Activated CD4-positive, alpha-beta T cell treated with anti-CD3 and anti-CD28 coated beads, Interleukin-2, amount 10 ng/mL, durations not matched to agents 7 days and 5 days (primary cell): ENCODE results near the gene OR1F1. TPM values are rescaled to one million over a fixed set of nuclear protein-coding genes. Genes with fewer than 3 reads are reported as not detected.

Experiments
- CTCF ChIA-PET: fragments of 350-600 bp; sonication (Branson Sonifier 250); formaldehyde crosslinking; loops from one replicate; lab custom pipeline; 2021; ENCODE audit warnings: antibody characterized with exemption; lab: Charles Lee
- POLR2A ChIA-PET: fragments of 350-600 bp; sonication (Branson Sonifier 250); formaldehyde crosslinking; loops from one replicate; lab custom pipeline; 2021; ENCODE audit warnings: antibody characterized with exemption; lab: Charles Lee
- DNase-seq: peaks from one replicate; pipeline ENCODE4 v3.0.0-alpha.2; 2020
- H3K27ac Mint-ChIP-seq: one replicate; pipeline ENCODE4 v1.8.0; 2021; ENCODE audit warnings: mild to moderate bottlenecking, moderate library complexity, mixed read lengths
- H3K27me3 Mint-ChIP-seq: one replicate; pipeline ENCODE4 v1.8.0; 2021; ENCODE audit warnings: mixed read lengths
- H3K36me3 Mint-ChIP-seq: one replicate; pipeline ENCODE4 v1.8.0; 2021; ENCODE audit warnings: low read depth, mixed read lengths
- H3K4me1 Mint-ChIP-seq: one replicate; pipeline ENCODE4 v1.8.0; 2021; ENCODE audit warnings: mixed read lengths
- H3K4me3 Mint-ChIP-seq: one replicate; pipeline ENCODE4 v1.8.0; 2021; ENCODE audit warnings: mild to moderate bottlenecking, moderate library complexity, mixed read lengths
- H3K9me3 Mint-ChIP-seq: one replicate; pipeline ENCODE4 v1.8.0; 2021; ENCODE audit warnings: mixed read lengths
- total RNA-seq, 2 experiments: library from RNA; stranded (reverse); gene quantifications; one replicate each; pipeline ENCODE4 v1.2.3, GENCODE V29; 2021

The OR1F1 gene
- total RNA-seq, 2 experiments from 2014 or later, result not detected

- Mint-ChIP-seq H3K4me3 (no peak overlapping the region), H3K36me3 (peaks cover 13% of the 10 kb centered on the region), H3K27ac (peak overlapping the region; percentile 22), H3K4me1 (peaks cover 8% of the 10 kb centered on the region), H3K27me3 (no peaks in the 10 kb centered on the region), H3K9me3 (no peaks in the 10 kb centered on the region)
- POLR2A ChIA-PET, result interaction anchor here (1.2 kb wide), 1 partner anchor 10 kb away, joined by 3 read pairs; the partner anchor contains the start of gene ZNF213
- DNase-seq, result no peak
- CTCF ChIA-PET, result interaction anchor here (0.9 to 8.6 kb wide), 4 partner anchors 12 to 115 kb away, joined by 3 to 153 read pairs (median 6); partner anchors contain the start of gene ZNF213
These were observed 42.9 kb upstream of the OR1F1 start for GRCh38 chr16:3145151-3145550.

DNA sequence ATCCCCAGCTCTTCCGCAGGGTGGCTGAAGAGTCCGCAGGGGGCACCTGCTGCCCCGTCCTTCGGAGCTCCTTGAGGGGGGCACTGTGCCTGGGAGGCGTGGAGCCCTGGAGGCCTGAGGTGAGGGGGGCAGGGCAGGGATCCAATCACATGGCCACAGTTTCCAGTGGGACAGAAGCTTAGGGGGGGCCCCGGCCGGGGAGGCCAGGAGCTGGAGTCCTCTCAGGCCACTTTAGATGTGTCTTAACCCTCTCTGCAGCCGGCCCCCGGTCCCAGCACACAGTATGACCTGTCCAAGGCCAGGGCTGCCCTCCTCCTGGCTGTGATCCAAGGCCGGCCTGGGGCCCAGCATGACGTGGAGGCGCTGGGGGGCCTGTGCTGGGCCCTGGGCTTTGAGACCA is 42.3 kb upstream of the OR1F1 start:
- H3K9me3 Mint-ChIP-seq, result no peaks in the 10 kb centered on the region
- peak overlapping the region; percentile 22 for H3K27ac Mint-ChIP-seq
- CTCF ChIA-PET, result interaction anchor here (0.9 to 8.6 kb wide), 3 partner anchors 13 to 115 kb away, joined by 3 to 153 read pairs (median 3); partner anchors contain the start of gene ZNF213
- DNase-seq, result no peak
- peaks cover 10% of the 10 kb centered on the region for H3K4me1 Mint-ChIP-seq
- POLR2A ChIA-PET, result no interaction called here
- H3K4me3 Mint-ChIP-seq, result no peak overlapping the region
- H3K36me3 Mint-ChIP-seq, result peaks cover 13% of the 10 kb centered on the region
- peaks cover 1% of the 10 kb centered on the region for H3K27me3 Mint-ChIP-seq

GRCh38 chr16:3147046-3147756 is 40.8 kb upstream of the OR1F1 start:
- Mint-ChIP-seq H3K9me3 (no peaks in the 10 kb centered on the region), H3K4me1 (peaks cover 19% of the 10 kb centered on the region), H3K36me3 (peaks cover 6% of the 10 kb centered on the region), H3K4me3 (no peak overlapping the region), H3K27ac (no peak overlapping the region), H3K27me3 (peaks cover 8% of the 10 kb centered on the region)
- POLR2A ChIA-PET, result no interaction called here
- no peak for DNase-seq
- CTCF ChIA-PET, result interaction anchor here (0.7 to 8.6 kb wide), 9 partner anchors 8 to 729 kb away, joined by 3 to 153 read pairs (median 4); partner anchors contain the start of gene ZNF213

DNA sequence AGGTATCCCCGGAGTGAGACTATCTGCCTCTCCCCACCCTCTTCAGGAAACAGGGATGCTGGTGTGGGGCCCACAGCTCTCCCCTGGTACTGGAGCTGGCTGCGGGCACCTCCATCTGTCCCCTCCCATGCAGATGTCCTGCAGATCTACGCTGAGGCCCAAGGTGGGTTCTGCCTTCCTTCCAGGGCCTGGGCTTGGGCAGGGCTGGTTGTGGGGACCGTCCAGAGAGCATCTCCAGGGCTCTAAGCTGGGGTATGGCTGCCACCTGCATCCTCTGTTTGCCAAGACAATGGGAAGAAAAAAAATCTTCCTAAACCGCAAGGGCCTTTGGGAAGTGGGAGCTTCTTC is 40.3 kb upstream of the OR1F1 start:
- ChIA-PET POLR2A (no interaction called here), CTCF (interaction anchor here (1.0 to 8.6 kb wide), 10 partner anchors 8 to 126 kb away, joined by 3 to 153 read pairs (median 4); partner anchors contain the start of gene ZNF213)
- H3K4me3 Mint-ChIP-seq, result no peak overlapping the region
- peaks cover under 1% of the 10 kb centered on the region for H3K36me3 Mint-ChIP-seq
- DNase-seq, result no peak
- H3K27ac Mint-ChIP-seq, result no peak overlapping the region
- H3K9me3 Mint-ChIP-seq, result no peaks in the 10 kb centered on the region
- peaks cover 24% of the 10 kb centered on the region for H3K4me1 Mint-ChIP-seq
- H3K27me3 Mint-ChIP-seq, result peaks cover 13% of the 10 kb centered on the region

- DNase-seq, result no peak
- H3K27me3 Mint-ChIP-seq, result peaks cover 16% of the 10 kb centered on the region
- peaks cover 26% of the 10 kb centered on the region for H3K4me1 Mint-ChIP-seq
- ChIA-PET CTCF (interaction anchor here (1.0 to 8.6 kb wide), 13 partner anchors 9 to 126 kb away, joined by 3 to 153 read pairs (median 4); partner anchors contain the start of gene ZNF213), POLR2A (no interaction called here)
- H3K27ac Mint-ChIP-seq, result peak overlapping the region; percentile 5
- peak overlapping the region; percentile 58 for H3K4me3 Mint-ChIP-seq
- no peaks in the 10 kb centered on the region for H3K9me3 Mint-ChIP-seq
- H3K36me3 Mint-ChIP-seq, result no peaks in the 10 kb centered on the region
These were observed 39.5 kb upstream of the OR1F1 start for GRCh38 chr16:3148256-3149192.

- Mint-ChIP-seq H3K4me3 (peak overlapping the region; percentile 58), H3K27me3 (peaks cover 16% of the 10 kb centered on the region), H3K4me1 (peaks cover 27% of the 10 kb centered on the region), H3K36me3 (no peaks in the 10 kb centered on the region), H3K27ac (peak overlapping the region; percentile 5), H3K9me3 (no peaks in the 10 kb centered on the region)
- CTCF ChIA-PET, result interaction anchor here (0.8 to 8.6 kb wide), 8 partner anchors 9 to 124 kb away, joined by 3 to 153 read pairs (median 8); partner anchors contain the start of gene ZNF213
- DNase-seq, result no peak
- POLR2A ChIA-PET, result no interaction called here
These were observed 38.8 kb upstream of the OR1F1 start for GRCh38 chr16:3149193-3149530.

- H3K27ac Mint-ChIP-seq, result peak overlapping the region; percentile 89
- POLR2A ChIA-PET, result interaction anchor here (1.0 kb wide), 1 partner anchor 105 kb away, joined by 3 read pairs; no protein-coding TSS in a partner anchor
These were observed 38.2 kb upstream of the OR1F1 start for GRCh38 chr16:3149630-3150345.

DNA sequence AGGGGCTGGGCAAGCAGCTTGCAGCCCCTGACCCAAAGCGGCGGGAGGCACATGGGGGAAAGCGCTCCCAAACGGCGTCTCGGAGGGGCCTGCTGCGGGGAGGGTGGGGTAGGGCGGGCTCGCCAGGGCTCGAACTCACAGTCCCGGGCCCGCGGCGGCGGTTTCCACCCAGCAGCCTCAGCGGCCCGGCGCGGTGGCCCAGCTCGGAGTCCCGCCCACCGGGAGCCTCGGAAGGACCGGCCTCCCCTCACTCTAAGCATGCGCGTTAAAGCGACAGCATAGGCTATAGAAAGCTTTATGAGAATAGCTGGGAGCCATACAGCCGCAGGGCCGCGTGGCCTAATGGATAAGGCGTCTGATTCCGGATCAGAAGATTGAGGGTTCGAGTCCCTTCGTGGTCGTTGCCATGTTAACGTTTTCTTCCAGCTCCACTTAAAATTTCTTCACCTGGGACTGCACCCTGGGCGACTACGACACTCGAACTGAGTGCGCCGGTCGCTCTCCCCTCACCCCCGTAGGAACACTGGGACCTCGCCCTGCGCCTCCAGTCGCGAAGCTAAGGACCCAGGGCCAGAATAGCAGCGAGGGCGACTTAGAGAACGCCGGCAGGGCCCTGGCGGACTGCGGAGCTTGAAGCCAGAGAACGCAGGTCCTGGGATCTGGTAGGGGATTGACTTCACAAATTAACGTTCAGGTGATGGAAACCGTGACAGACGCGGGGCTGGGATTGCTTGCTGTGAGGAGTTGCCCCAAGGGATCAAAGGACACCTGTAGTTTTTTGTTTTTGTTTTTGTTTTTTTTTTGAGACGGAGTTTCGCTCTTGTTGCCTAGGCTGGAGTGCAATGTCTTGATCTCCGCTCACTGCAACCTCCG is 37.4 kb upstream of the OR1F1 start:
- Mint-ChIP-seq H3K9me3 (peaks cover 3% of the 10 kb centered on the region), H3K4me1 (peaks cover 35% of the 10 kb centered on the region), H3K27me3 (peaks cover 27% of the 10 kb centered on the region), H3K36me3 (peaks cover 3% of the 10 kb centered on the region), H3K27ac (peak overlapping the region; percentile 89), H3K4me3 (peak overlapping the region; percentile 80)
- CTCF ChIA-PET, result interaction anchor here (0.5 to 8.6 kb wide), 22 partner anchors 8 to 1114 kb away, joined by 3 to 153 read pairs (median 4); partner anchors contain the start of gene ZNF213
- POLR2A ChIA-PET, result interaction anchor here (0.7 to 1.0 kb wide), 2 partner anchors 19 to 105 kb away, joined by 3 read pairs; no protein-coding TSS in a partner anchor
- peak; percentile 97 for DNase-seq

More at GRCh38 chr16:3149630-3150345, 38.2 kb upstream of the OR1F1 start:
- peaks cover 29% of the 10 kb centered on the region for H3K4me1 Mint-ChIP-seq
- peak; percentile 45 for DNase-seq
- H3K36me3 Mint-ChIP-seq, result peaks cover 3% of the 10 kb centered on the region
- H3K9me3 Mint-ChIP-seq, result peaks cover 3% of the 10 kb centered on the region
- peak overlapping the region; percentile 80 for H3K4me3 Mint-ChIP-seq
- peaks cover 20% of the 10 kb centered on the region for H3K27me3 Mint-ChIP-seq
- CTCF ChIA-PET, result interaction anchor here (0.5 to 8.6 kb wide), 19 partner anchors 8 to 124 kb away, joined by 3 to 153 read pairs (median 5); partner anchors contain the start of gene ZNF213

GRCh38 chr16:3152027-3152276 is 36.1 kb upstream of the OR1F1 start:
- Mint-ChIP-seq H3K4me1 (peaks cover 35% of the 10 kb centered on the region), H3K9me3 (peaks cover 3% of the 10 kb centered on the region), H3K4me3 (peak overlapping the region; percentile 72), H3K27ac (peak overlapping the region; percentile 79), H3K27me3 (peaks cover 32% of the 10 kb centered on the region), H3K36me3 (peaks cover 3% of the 10 kb centered on the region)
- ChIA-PET CTCF (interaction anchor here (0.6 to 8.6 kb wide), 6 partner anchors 8 to 347 kb away, joined by 3 to 153 read pairs (median 3); partner anchors contain the start of gene ZNF213), POLR2A (no interaction called here)
- peak; percentile 26 for DNase-seq

- ChIA-PET POLR2A (no interaction called here), CTCF (interaction anchor here (0.6 to 1.3 kb wide), 4 partner anchors 9 to 347 kb away, joined by 3 read pairs; no protein-coding TSS in a partner anchor)
- Mint-ChIP-seq H3K4me3 (peak overlapping the region; percentile 72), H3K4me1 (peaks cover 39% of the 10 kb centered on the region), H3K36me3 (peaks cover 5% of the 10 kb centered on the region), H3K27me3 (peaks cover 36% of the 10 kb centered on the region), H3K27ac (peak overlapping the region; percentile 79), H3K9me3 (peaks cover 6% of the 10 kb centered on the region)
- peak; percentile 79 for DNase-seq
These were observed 35.6 kb upstream of the OR1F1 start for GRCh38 chr16:3152277-3152990.

DNA sequence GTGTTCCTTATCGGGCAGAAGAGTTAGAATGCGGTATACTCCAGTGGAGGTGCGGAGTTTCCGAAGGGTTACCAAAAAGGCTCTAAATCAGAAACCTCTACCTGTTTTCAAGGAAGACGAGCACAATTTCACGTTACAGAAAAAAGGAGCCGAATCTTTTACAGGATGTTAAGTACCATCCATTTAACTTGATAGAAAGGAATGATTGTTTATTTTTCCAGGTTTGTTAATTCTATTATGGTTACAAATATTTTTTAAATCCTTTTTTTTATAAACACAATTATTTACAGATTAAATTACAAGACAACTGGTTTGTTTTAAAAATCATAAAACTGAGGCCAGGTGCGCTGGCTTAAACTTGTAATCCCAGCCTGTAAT is 35.0 kb upstream of the OR1F1 start:
- POLR2A ChIA-PET, result no interaction called here
- DNase-seq, result no peak
- peaks cover 44% of the 10 kb centered on the region for H3K4me1 Mint-ChIP-seq
- CTCF ChIA-PET, result interaction anchor here (1.3 kb wide), 1 partner anchor 9 kb away, joined by 3 read pairs; no protein-coding TSS in a partner anchor
- H3K9me3 Mint-ChIP-seq, result peaks cover 6% of the 10 kb centered on the region
- peak overlapping the region; percentile 79 for H3K27ac Mint-ChIP-seq
- H3K36me3 Mint-ChIP-seq, result peaks cover 9% of the 10 kb centered on the region
- peak overlapping the region; percentile 72 for H3K4me3 Mint-ChIP-seq
- H3K27me3 Mint-ChIP-seq, result peaks cover 42% of the 10 kb centered on the region
